HL-60/S4 treated with retinoic acid at 250 ng/mL for 4 days and 3 days (cell line): ENCODE measurements around the gene SEMA3A.
"Not testable (repeated sequence)": the region's sequence is repeated elsewhere in the genome, so short reads cannot be mapped to it uniquely, and the experiment has no call there.

Source experiments
- in situ Hi-C: fragments of 300-500 bp; cut with MboI; formaldehyde crosslinking; loops from 2 replicates; pipeline ENCODE4 v1.7.0; 2022; ENCODE audit warnings: low sequenced_read_pairs

The SEMA3A gene

GRCh38 chr7:84194484-84195271, at the start of gene SEMA3A:
TSS of gene SEMA3A (minus strand) at chr7:84194789. CDS start at chr7:84194586, 203 bp downstream.
- in situ Hi-C loops = no loop called here

- in situ Hi-C loops = not testable (repeated sequence)
These were observed 48.4 kb upstream of the SEMA3A start for GRCh38 chr7:84243037-84243436.

- in situ Hi-C loops = no loop called here
These were observed 44.0 kb upstream of the SEMA3A start for GRCh38 chr7:84238596-84238995.

- in situ Hi-C loops = no loop called here
These were observed 43.1 kb upstream of the SEMA3A start for GRCh38 chr7:84237533-84238173.

- in situ Hi-C loops = no loop called here
These were observed 41.8 kb upstream of the SEMA3A start for GRCh38 chr7:84236398-84236797.

GRCh38 chr7:84232646-84233045, 38.1 kb upstream of the SEMA3A start:
- in situ Hi-C loops = no loop called here

- in situ Hi-C loops = no loop called here
These were observed 36.6 kb upstream of the SEMA3A start for GRCh38 chr7:84231157-84231556.

- in situ Hi-C loops = no loop called here
These were observed 35.9 kb upstream of the SEMA3A start for GRCh38 chr7:84230491-84230890.

GRCh38 chr7:84228526-84228925, 33.9 kb upstream of the SEMA3A start:
- in situ Hi-C loops = no loop called here

- in situ Hi-C loops = no loop called here
These were observed 32.2 kb upstream of the SEMA3A start for GRCh38 chr7:84226759-84227158.

GRCh38 chr7:84224505-84224904, 29.9 kb upstream of the SEMA3A start:
- in situ Hi-C loops = no loop called here

GRCh38 chr7:84219310-84219709, 24.7 kb upstream of the SEMA3A start:
- in situ Hi-C loops = no loop called here

GRCh38 chr7:84218681-84219080, 24.1 kb upstream of the SEMA3A start:
- in situ Hi-C loops = no loop called here

- in situ Hi-C loops = no loop called here
These were observed 21.9 kb upstream of the SEMA3A start for GRCh38 chr7:84216472-84216871.

- in situ Hi-C loops = not testable (repeated sequence)
These were observed 20.2 kb upstream of the SEMA3A start for GRCh38 chr7:84214757-84215156.

GRCh38 chr7:84210301-84210700, 15.7 kb upstream of the SEMA3A start:
- in situ Hi-C loops = no loop called here

- in situ Hi-C loops = no loop called here
These were observed 14.4 kb upstream of the SEMA3A start for GRCh38 chr7:84209006-84209405.

- in situ Hi-C loops = no loop called here
These were observed 13.0 kb upstream of the SEMA3A start for GRCh38 chr7:84207615-84208014.

- in situ Hi-C loops = no loop called here
These were observed 12.4 kb upstream of the SEMA3A start for GRCh38 chr7:84207025-84207424.

GRCh38 chr7:84204655-84205054, 10.1 kb upstream of the SEMA3A start:
- in situ Hi-C loops = no loop called here

GRCh38 chr7:84202855-84203254, 8.3 kb upstream of the SEMA3A start:
- in situ Hi-C loops = no loop called here

- in situ Hi-C loops = no loop called here
These were observed 6.3 kb upstream of the SEMA3A start for GRCh38 chr7:84200859-84201258.
